GM21390 (cell line): Measurements from ENCODE around the gene RGS7.
"Not testable (repeated sequence)": the region's sequence is repeated elsewhere in the genome, so short reads cannot be mapped to it uniquely, and the experiment has no call there.

ENCODE experiments used
- ATAC-seq: cut with Tn5 transposase; IDR thresholded peaks from one replicate; pipeline ENCODE4 v1.9.1; 2021; ENCODE audit not compliant: unreplicated experiment

RGS7 gene

DNA sequence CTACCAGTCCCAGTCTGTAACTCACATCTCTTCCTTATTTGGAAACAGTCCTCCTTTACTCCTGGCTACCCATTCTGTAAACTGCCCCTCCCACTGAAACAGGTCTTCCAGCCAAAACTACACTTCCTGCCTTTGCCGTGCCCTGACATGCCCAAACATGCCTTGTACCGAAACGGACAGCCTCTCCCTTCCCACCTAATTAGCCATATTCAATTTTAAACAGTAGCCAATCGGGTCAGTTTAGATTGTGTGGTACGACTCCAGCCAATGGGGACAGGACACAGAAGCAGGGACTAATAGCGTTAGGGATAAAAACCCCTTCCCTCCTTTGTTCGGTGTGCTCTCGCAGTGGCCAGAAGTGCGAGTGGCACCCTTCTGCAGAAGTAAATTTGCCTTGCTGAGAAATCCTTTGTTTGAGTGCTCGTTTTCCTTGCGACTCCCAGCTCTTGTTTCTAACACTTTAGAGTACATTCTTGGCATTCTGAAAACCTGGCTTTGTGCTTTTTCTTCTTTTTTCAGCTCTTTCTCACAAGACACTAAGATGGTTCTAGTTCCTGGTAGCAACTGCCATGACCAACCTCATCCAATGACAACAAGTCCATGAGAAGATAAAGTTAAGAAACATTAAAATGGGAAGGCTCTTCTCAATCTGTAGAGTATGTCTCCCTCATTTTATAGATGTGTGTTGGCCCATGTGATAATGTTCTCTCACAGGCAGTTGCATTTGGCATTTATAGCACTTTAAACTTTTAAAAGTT, 419.9 kb downstream of the RGS7 start:
- ATAC-seq, result no peak

DNA sequence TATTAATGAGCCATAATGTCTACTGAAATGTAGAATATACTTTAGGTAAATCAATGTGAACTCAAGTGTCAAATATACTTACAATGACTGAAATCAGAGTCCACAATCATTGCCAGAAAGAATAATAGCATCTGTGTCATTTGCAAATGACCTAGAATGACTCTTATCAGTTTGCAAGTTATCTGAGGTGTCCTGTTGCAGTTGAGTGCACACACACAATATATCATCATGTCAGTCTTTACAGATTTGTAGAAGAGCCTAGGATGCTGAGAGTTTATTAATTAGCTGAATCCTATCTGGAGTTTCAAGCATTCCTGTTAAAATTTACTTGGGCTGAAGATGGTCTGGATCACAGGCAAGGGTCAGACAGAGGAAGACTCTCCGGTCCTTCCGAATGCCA, 421.1 kb downstream of the RGS7 start:
- no peak for ATAC-seq

DNA sequence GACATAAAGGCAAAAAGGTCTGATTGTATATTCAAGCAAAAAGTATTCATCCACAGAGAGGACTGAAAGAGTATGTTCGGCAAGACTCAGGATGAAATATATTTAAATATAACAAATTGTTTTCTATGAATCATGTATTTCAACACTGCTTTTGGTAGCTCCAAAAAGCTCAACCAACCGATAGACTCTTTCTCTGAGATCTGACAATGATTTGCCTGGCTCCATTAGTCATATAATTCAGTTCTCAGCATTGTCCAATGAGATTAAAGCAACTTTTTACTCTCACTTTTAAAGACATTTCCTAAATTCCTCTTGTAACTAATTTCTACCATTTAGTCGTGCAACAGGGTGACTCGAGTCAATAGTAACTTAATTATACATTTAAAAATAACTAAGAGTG, 426.0 kb downstream of the RGS7 start:
- ATAC-seq, result no peak

DNA sequence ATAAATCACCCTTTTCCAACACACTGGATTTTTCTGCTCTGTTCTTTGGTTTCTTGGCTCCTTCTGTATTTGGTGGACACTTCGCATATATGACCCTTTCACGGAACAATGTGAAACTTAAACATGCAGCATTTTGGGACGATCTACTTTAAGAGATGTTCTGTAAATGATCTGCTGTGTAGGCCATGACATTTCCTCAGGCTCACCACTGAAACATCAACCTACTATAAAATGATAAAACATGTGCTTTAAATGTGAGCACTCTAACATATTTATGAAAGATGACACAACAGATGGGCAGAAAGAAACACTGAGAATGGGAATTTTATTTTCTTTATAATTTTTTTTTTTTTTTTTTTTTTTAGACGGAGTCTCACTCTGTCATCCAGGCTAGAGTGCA, 428.7 kb downstream of the RGS7 start:
- no peak for ATAC-seq

DNA sequence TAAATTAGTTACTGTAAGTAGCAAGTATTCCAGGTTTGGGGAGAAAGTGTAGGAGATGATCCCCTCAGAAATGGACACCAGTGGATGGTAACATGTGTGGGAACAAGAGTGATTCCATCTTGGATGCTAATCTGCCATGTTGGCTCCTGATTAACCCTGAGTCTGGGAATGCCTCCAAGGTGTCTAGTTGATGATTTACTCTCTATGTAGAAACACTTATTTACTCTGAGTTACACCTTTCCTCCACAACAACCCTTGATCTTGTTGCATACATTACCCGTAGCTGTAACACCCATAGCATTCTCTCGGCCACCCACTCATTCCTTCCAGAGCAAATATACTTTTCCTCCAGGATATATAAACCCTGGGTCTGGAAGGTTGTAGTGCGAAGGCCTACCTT, 429.2 kb downstream of the RGS7 start:
- ATAC-seq, result no peak

DNA sequence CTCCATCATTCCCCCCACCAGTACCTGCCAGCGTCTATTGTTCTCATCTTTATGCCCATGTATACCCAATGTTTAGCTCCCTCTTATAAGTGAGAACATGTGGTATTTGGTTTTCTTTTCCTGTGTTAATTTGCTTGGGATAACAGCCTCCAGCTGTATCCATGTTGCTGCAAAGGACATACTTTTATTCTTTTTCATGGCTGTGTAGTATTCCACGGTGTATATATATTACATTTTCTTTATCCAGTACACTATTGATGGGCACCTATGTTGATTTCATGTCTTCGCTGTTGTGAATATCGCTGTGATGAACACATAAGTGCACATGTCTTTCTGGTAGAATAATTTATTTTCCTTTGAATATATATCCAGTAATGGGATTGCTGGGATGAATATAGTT, 431.7 kb downstream of the RGS7 start:
- no peak for ATAC-seq

DNA sequence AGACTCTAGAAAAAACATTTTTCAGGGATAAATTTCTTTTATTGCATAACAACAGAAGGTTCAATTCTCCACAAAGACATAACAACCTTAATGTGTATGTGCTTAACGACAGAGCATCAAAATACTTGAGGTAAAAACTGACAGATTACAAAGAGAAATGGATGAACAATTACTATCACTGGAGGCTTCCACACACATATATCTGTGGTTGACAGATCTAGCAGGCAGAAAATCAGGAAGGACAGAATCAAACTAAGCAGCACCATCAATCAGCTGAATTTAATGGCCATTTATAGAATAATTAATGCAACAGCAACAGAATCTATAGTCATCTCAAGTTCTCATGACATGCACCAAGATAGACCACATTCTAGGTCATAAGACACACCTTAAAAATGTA, 439.0 kb downstream of the RGS7 start:
- no peak for ATAC-seq

DNA sequence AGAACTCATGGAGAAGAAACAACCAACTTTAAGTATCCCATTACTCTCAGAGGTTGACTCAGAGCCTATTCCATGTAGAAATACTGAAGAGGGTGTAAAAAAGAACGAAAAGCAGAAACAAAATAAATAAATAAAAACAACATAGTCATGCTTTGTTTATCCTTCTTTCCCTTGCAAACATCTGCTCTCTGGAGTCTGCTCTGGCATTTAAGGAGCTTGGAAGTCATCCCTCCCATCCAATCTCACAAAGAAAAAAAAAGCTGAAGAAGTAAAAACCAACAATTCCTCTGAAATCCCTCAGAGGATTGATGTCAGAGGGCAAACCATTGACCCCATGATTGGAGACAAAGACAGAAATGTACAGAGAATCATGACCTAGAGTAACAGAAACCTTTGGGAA, 442.5 kb downstream of the RGS7 start:
- ATAC-seq, result no peak

DNA sequence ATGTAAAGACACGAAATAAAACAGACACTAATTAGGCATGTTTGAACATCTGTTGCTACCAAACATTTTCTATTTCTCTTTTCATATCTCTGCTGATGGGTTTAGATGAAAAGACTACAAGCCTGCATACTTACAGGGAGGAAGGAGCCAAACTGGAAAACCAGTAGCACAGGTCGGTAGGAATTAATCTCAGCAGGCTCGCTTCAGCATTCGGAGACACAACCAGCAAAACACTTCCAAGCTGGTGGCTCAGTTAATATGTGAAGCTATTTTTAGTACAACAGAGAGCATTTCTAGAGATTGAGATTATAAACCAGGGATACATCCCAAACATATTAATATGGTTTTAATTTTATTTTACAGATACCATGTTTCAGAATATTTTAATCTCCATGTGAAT, 444.2 kb downstream of the RGS7 start:
- no peak for ATAC-seq

DNA sequence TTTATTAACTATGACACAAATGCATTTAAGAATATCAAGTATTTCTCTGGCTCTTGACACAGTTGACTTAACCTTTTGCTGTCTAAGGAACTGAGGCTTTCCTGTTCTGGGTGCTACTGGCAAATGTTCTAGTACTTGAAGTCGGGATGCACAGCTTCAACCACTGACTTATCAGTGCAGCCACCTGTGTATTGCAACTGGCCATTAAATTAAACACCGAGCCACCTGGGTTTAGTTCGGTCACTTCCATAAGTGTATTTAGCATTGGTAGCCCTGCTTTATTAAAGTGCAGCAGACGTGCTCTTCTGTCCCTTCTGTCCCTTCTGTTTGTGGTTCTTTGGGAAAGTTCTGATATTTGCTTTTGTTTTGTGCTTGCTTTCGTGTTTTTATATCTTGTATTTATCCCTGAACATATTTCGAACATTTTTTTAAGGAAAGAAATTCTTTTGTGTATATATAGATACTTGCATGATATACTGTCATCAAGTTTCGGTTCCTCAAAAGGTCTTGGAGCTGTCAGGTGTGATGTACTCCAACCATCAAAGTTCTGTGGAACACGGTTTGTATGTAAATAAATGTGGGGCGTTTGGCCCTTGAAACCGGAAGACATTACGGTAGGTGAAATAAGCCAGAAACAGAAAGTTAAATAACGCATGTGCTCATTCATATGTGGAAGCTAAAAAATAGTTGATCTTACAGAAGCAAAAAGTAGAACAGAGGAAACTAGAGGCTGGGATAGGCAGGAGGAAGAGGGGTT, 447.1 kb downstream of the RGS7 start:
- peak; percentile 82 for ATAC-seq

DNA sequence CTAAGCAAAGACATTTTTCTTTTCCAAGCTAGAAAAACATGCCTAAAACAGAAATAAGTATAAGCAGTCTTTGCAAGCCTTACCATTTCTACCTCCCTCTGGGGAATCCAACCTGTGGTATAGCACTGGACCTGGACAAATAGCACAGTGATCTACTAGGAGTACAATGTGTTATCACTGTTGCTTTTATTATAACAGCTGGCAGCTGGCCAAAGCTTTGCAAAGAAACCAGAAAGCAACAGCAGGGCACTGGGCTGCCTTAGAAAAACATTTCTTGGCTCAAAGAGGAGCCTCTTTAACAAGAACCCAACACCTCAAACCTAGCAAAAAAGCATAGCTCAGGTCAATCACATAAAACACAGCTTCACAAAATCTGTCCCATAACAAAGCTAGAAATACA, 450.5 kb downstream of the RGS7 start:
- no peak for ATAC-seq

DNA sequence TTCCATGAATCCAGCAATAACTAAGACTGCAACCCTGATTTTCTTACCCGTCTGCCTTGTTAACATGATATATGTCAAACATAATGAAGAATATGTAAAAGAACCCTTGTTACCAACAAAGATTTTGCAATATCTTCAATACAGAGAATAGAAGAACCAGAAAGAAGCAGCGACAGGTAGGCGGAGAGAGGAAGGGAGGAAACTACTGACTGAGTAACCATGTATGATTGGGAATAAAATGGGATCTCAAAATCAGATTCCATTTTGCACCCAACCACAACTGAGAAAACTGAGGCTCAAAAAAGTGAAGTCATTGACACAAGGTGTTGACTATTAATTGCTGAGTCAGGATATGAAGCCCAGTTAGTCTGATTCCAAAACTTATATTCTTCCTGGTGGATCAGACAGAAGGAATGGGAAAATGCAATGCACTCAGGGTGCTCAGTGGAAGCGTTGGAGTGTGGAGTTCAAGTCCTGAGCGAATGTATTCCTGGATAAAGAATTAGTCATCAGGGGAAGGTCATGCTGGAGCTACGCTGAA, 451.7 kb downstream of the RGS7 start:
- ATAC-seq, result no peak

DNA sequence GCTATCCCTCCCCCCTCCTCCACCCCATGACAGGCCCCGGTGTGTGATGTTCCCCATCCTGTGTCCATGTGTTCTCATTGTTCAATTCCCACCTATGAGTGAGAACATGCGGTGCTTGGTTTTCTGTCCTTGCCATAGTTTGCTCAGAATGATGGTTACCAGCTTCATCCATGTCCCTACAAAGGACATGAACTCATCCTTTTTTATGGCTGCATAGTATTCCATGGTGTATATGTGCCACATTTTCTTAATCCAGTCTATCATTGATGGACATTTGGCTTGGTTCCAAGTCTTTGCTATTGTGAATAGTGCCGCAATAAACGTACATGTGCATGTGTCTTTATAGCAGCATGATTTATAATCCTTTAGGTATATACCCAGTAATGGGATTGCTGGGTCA, 461.6 kb downstream of the RGS7 start:
- not testable (repeated sequence) for ATAC-seq

DNA sequence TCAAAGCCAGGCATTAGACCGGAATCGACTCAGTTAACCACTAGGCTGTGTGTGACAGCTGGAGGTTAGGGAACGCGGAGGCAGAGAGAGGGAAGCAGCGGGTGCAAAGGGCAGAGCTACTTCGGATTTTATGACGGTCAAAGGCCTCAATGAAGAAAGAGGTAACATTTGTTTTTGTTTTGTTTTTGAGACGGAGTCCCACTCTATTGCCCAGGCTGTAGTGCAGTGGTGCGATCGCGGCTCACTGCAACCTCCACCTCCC, 468.3 kb downstream of the RGS7 start:
- ATAC-seq, result no peak

DNA sequence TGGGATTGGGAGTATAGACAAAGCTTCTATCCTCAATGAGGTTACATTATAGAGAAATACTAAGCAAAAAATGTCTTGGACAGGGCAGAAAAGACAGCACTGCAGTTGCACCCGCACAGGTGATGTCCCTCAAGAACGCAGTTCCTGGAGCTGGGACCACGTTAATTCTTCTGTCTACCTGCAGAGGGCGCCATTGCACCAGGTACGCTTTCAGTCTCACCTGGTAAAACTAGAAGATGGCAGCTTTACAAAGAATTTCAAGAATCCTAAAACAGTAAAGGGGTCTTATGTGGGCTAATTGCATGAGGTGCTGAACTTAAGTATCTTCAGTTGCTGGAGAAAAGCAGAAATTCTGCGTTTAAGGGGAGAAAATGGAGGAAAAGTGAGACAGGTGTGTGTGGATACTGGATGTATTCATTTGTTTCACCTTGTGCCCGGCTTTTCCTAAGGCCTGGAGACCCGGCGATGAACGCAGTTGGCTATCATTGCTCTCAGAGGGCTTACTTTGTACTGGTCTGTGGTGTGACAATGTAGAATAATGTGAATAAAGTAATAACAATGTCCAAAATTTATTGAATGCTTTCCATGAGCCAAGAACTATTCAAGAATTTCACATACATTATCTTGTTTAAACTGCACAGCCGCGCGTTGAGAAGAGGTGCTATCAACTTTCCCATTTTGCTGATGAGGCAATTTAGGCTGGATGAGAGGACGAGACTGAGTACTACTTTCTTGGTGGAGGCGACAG, 468.8 kb downstream of the RGS7 start:
- ATAC-seq, result peak; percentile 78

DNA sequence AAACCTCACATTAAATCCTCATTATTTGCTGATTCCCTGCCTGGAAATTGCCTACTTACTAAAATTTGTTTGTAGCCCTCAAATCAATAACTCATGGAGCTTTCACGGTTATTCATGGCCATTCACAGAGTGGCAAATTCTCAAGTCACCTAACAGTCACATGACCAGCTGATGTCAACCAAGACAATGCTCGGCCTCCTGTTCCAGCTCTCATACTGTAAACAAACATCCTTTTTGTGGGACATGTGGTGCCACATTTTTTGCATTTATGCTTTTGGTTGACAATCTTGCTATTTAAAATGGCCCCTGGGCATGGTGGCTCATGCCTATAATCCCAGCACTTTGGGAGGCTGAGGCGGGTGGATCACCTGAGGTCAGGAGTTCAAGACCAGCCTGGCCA, 473.5 kb downstream of the RGS7 start:
- no peak for ATAC-seq

DNA sequence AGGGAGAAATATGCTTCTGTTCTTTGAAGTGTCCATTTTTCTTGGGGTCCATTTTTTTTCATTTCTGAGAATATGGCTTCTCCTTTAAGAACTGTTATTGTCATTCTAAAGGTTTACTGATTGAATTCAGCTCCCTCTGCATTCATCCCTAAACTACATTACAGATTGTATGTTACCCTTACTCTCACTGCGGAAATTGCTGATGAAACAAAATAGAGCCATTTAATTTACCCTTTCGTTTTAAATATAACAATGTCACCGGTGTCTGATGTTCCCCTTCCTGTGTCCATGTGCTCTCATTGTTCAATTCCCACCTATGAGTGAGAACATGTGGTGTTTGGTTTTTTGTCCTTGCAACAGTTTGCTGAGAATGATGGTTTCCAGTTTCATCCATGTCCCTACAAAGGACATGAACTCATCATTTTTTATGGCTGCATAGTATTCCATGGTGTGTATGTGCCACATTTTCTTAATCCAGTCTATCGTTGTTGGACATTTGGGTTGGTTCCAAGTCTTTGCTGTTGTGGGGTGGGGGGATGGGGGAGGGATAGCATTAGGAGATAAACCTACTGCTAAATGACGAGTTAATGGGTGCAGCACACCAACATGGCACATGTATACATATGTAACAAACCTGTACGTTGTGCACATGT, 474.2 kb downstream of the RGS7 start:
- not testable (repeated sequence) for ATAC-seq

DNA sequence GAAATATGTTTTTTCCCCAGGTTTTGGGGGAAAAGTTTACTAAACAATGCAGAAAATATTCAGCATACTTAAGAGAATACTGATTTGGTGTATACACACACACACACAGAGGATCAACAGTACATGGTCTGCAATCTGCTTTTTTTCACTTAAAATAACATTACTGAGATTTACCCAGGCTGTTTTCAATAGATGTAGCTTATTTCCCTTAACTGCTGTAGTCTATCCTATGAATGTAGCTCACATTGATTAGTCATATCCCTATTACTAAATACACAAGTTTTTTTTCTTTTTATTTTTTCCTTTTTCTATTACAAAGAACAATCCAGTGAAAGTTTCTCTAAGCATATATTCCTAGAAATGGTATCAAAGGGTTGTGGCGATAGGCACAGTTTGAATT, 478.4 kb downstream of the RGS7 start:
- ATAC-seq, result no peak

DNA sequence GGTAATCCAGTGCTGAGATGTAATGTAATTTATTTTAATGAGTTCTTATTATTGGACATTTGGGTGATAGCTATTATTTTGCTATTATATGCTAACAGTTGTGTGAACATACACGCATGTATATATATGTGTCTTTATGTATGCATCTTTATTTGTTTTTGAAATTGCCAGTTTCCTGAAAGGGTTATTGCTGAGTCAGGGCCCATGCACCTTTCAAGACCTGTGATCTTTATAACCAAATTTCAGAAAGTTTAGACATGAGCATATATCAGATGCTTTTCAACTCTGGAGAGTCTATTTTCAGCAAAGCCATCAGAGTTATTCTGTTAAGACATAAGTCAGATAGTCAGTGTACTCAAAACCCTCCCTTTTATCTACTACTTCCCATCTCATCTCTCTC, 479.4 kb downstream of the RGS7 start:
- no peak for ATAC-seq

DNA sequence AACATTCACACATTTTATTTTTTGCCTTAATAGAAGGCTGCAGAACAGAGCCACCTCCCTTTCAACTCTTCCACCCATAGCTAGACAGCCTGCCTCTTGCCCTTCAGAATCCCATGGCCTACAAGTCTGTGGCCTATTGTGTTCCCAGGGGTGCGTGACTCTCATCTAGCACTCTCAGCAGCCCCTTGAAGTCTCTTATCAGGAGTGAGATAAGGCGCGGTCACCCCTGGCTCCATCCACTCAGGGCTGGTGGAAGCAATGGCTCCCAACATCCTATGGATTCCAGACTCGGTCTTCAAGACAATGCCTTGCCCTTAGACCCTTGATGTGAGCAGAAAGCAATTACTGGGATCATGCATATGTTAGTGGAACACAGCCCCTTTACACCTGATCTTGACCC, 480.9 kb downstream of the RGS7 start:
- ATAC-seq, result no peak

DNA sequence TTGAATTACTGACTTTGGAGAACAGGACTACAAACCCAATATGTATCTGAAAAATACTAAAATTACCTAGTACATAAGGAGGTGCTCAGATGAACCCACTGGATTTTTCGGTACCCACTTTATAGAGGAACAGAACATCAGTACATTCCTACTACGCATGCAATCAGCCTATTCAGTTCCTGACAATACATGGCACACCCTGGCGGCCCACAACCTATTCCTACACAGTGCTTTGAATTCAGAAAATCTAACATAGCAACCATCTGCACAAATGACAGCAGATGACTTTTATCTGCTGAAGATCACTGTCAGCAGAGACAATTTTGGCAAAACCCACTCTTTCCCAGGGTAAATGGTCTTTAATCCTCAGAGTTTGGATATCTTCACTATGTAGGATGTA, 487.9 kb downstream of the RGS7 start:
- ATAC-seq, result no peak
